ENCODE measurements around the gene DSCAML1. TPM values are rescaled to one million over a fixed set of nuclear protein-coding genes. Genes with fewer than 3 reads are reported as not detected.

Gene DSCAML1
- total and polyA plus RNA-seq, 2 of the 8 experiments (the other 6 are each of a cell fraction or from before 2014, with no cell fraction given): 0.19 to 0.24 TPM

GRCh38 chr11:117414724-117415123, 382.3 kb downstream of the DSCAML1 start (continued):
- TF ChIP-seq ATF2 (IDR thresholded peaks at IDR 0.05; ENCODE audit: low read length) (no peak), CHD7 (IDR thresholded peaks at IDR 0.05; ENCODE audit: insufficient replicate concordance, low read length) (no peak)

Data from H1 (cell line).